Esophagus squamous epithelium (tissue), 5 donors: ENCODE measurements around the gene ANAPC10. TPM values are rescaled to one million over a fixed set of nuclear protein-coding genes. Genes with fewer than 3 reads are reported as not detected.

Source experiments
- DNase-seq: peaks from one replicate; lab custom pipeline; 2025; lab: John Stamatoyannopoulos, UW
- H3K27ac ChIP-seq, 4 donors: fragments of 200-600 bp; sonication (generic); one replicate each; pipeline ENCODE4 v1.5.1; 2016 to 2019; ENCODE audit warnings: mild to moderate bottlenecking in 1 of 4
- H3K27me3 ChIP-seq, 4 donors: fragments of 200-600 bp; sonication (generic); 1 replicate in 3 of 4; 2 replicates in 1 of 4; pipeline versions ENCODE4 v1.5.1 to v1.6.0; 2017 to 2021; ENCODE audit warnings: antibody characterized with exemption in 1 of 4
- H3K36me3 ChIP-seq, 3 donors: fragments of 200-600 bp; sonication (generic); one replicate each; pipeline ENCODE4 v1.5.1; 2016 to 2019
- H3K4me1 ChIP-seq, 3 donors: fragments of 200-600 bp; sonication (generic); one replicate each; pipeline ENCODE4 v1.5.1; 2017 to 2019
- H3K4me3 ChIP-seq, 4 donors: fragments of 200-600 bp; sonication (generic); 1 replicate in 3 of 4; 2 replicates in 1 of 4; pipeline ENCODE4 v1.5.1; 2016 to 2019; ENCODE audit warnings: mild to moderate bottlenecking in 2 of 4, moderate library complexity in 1 of 4
- H3K9me3 ChIP-seq, 3 donors: fragments of 200-600 bp; sonication (generic); one replicate each; pipeline ENCODE4 v1.5.1; 2016 to 2019
- CTCF ChIP-seq, 6 experiments: fragments of 450-650 bp in 4 of 6; fragments of 200-600 bp in 2 of 6; sonication (generic) in 2 of 6; IDR thresholded peaks; one replicate each; pipeline ENCODE4 v1.5.1; 2016 to 2019; ENCODE audit warnings: antibody characterized with exemption in 6 of 6, mild to moderate bottlenecking in 4 of 6, moderate library complexity in 4 of 6
- POLR2A ChIP-seq, 4 donors: fragments of 450-650 bp; IDR thresholded peaks; one replicate each; pipeline ENCODE4 v1.6.1; 2017; ENCODE audit warnings: antibody characterized with exemption in 4 of 4, mild to moderate bottlenecking in 4 of 4, moderate library complexity in 3 of 4
- WGBS, 2 donors: methylation state at CpG; one replicate each; pipeline ENCODE4 v1.1.5; 2018; 5-methylcytosine and 5-hydroxymethylcytosine counted together
- intact Hi-C: fragments of 100-400 bp; cut with DNase I; formaldehyde crosslinking; loops from one replicate; pipeline ENCODE4 v1.15.0; 2022
- total RNA-seq, 4 donors: library from RNA; depleted of rRNA; stranded (reverse); fragments of >200 nt; gene quantifications; one replicate each; pipeline ENCODE4 v1.1.0, GENCODE V29; 2016
- donor health status: DM: yes; HTN: yes; CAD: no.

Gene ANAPC10
- total RNA-seq, 4 donors from 2014 or later: 13.1 to 21.2 (median 19.5) TPM

GRCh38 chr4:145061318-145061920, 36.6 kb downstream of the ANAPC10 start:
- intact Hi-C loops: loop anchor here (10.0 kb wide), 1 partner anchor 887 kb away; no protein-coding TSS in a partner anchor
- no peak overlapping the region for H3K4me3 ChIP-seq

GRCh38 chr4:145058256-145058655, 39.7 kb downstream of the ANAPC10 start:
- no peak overlapping the region for H3K4me3 ChIP-seq
- intact Hi-C loops: no loop called here
- DNase-seq: no peak

More at GRCh38 chr4:145061318-145061920, 36.6 kb downstream of the ANAPC10 start:
- Histone ChIP-seq H3K9me3 (no peaks in the 10 kb centered on the region), H3K36me3 (peaks cover 0 to 13% (median 0%) of the 10 kb centered on the region in 3 donors), H3K27me3 (no peaks in the 10 kb centered on the region), H3K27ac (no peak overlapping the region), H3K4me1 (no peaks in the 10 kb centered on the region)
- TF ChIP-seq POLR2A (IDR thresholded peaks at IDR 0.05) (no peak), CTCF (IDR thresholded peaks at IDR 0.05) (peak in 3 of 6 experiments; percentile 40 to 59 (median 55))
- WGBS, 2 donors: 54 to 65% methylated on average over 6 of the region's 6 CpGs
- no peak for DNase-seq

GRCh38 chr4:145056325-145057130, 41.5 kb downstream of the ANAPC10 start:
- no peak for TF ChIP-seq POLR2A (IDR thresholded peaks at IDR 0.05)
- no peak for TF ChIP-seq CTCF (IDR thresholded peaks at IDR 0.05)
- 89 to 90% methylated on average over 6 of the region's 6 CpGs for WGBS, 2 donors
- intact Hi-C loops: no loop called here
- H3K4me1 ChIP-seq: no peaks in the 10 kb centered on the region
- no peaks in the 10 kb centered on the region for H3K27me3 ChIP-seq
- no peak overlapping the region for H3K4me3 ChIP-seq
- H3K36me3 ChIP-seq: peaks cover 0 to 9% (median 0%) of the 10 kb centered on the region in 3 donors
- H3K9me3 ChIP-seq: no peaks in the 10 kb centered on the region
- no peak for DNase-seq
- H3K27ac ChIP-seq: no peak overlapping the region

More at GRCh38 chr4:145058256-145058655, 39.7 kb downstream of the ANAPC10 start:
- H3K4me1 ChIP-seq: no peaks in the 10 kb centered on the region
- H3K27me3 ChIP-seq: no peaks in the 10 kb centered on the region
- no peaks in the 10 kb centered on the region for H3K9me3 ChIP-seq
- peaks cover 0 to 18% (median 0%) of the 10 kb centered on the region in 3 donors for H3K36me3 ChIP-seq
- TF ChIP-seq POLR2A (IDR thresholded peaks at IDR 0.05) (no peak), CTCF (IDR thresholded peaks at IDR 0.05) (no peak)
- no peak overlapping the region for H3K27ac ChIP-seq

GRCh38 chr4:145055533-145056257, 42.3 kb downstream of the ANAPC10 start:
- Histone ChIP-seq H3K27me3 (no peaks in the 10 kb centered on the region), H3K27ac (no peak overlapping the region), H3K4me1 (no peaks in the 10 kb centered on the region), H3K36me3 (peaks cover 0 to 9% (median 0%) of the 10 kb centered on the region in 3 donors), H3K9me3 (no peaks in the 10 kb centered on the region), H3K4me3 (no peak overlapping the region)
- no peak for TF ChIP-seq POLR2A (IDR thresholded peaks at IDR 0.05)
- no peak for TF ChIP-seq CTCF (IDR thresholded peaks at IDR 0.05)
- WGBS, 2 donors: 84 to 90% methylated on average over 5 of the region's 5 CpGs
- DNase-seq: no peak
- intact Hi-C loops: no loop called here
